A673 (cell line): ENCODE measurements around the gene CCL13.

ENCODE experiments used
- CTCF ChIP-seq: fragments of 300-800, 200-600 bp; sonication (generic); conservative IDR thresholded peaks from 2 replicates; pipeline ENCODE4 v1.5.1; 2017; ENCODE audit warnings: low read depth, mild to moderate bottlenecking, antibody characterized with exemption, low read length, moderate library complexity, mixed read lengths
- EZH2 ChIP-seq: fragments of 200-600 bp; sonication (generic); IDR thresholded peaks from 2 replicates; pipeline ENCODE4 v1.6.1; 2017; ENCODE audit warnings: borderline replicate concordance, low read depth, mild to moderate bottlenecking, mixed read lengths, antibody characterized with exemption, low read length; ENCODE audit not compliant: poor library complexity, severe bottlenecking

GRCh38 chr17:34352191-34352590 is 4.1 kb upstream of the CCL13 start:
- TF ChIP-seq CTCF = no peak
- no peak for TF ChIP-seq EZH2
